Peyer's patch (tissue), 4 donors: ENCODE measurements around the gene BCKDHA. TPM values are rescaled to one million over a fixed set of nuclear protein-coding genes. Genes with fewer than 3 reads are reported as not detected.

ENCODE experiments used
- DNase-seq, 3 donors: peaks; one replicate each; pipeline ENCODE4 v3.0.0-alpha.2; 2017 to 2019
- H3K27ac ChIP-seq, 4 donors: fragments of 200-600 bp; sonication (generic); one replicate each; pipeline ENCODE4 v1.5.1; 2016 to 2019
- H3K27me3 ChIP-seq, 2 donors: fragments of 200-600 bp; sonication (generic); one replicate each; pipeline ENCODE4 v1.5.1; 2019
- H3K36me3 ChIP-seq, 3 donors: fragments of 200-600 bp; sonication (generic); one replicate each; pipeline ENCODE4 v1.5.1; 2016 to 2019
- H3K4me1 ChIP-seq, 4 donors: fragments of 200-600 bp; sonication (generic); one replicate each; pipeline ENCODE4 v1.5.1; 2016 to 2019
- H3K4me3 ChIP-seq, 4 donors: fragments of 200-600 bp; sonication (generic); 1 replicate in 3 of 4; 2 replicates in 1 of 4; pipeline ENCODE4 v1.5.1; 2016 to 2019; ENCODE audit warnings: mild to moderate bottlenecking in 1 of 4
- H3K9me3 ChIP-seq, 4 donors: fragments of 200-600 bp; sonication (generic); one replicate each; pipeline ENCODE4 v1.5.1; 2016 to 2019; ENCODE audit warnings: mild to moderate bottlenecking in 1 of 4
- POLR2A ChIP-seq, 2 donors: fragments of 450-650 bp; IDR thresholded peaks; one replicate each; pipeline ENCODE4 v1.5.1; 2017; ENCODE audit warnings: antibody characterized with exemption in 2 of 2, mild to moderate bottlenecking in 2 of 2, moderate library complexity in 2 of 2
- total RNA-seq, 4 donors: library from RNA; depleted of rRNA; stranded (reverse); fragments of >200 nt; gene quantifications; one replicate each; pipeline ENCODE4 v1.1.0, GENCODE V29; 2016
- TF ChIP-seq, protein P1 (sequence below), 6 experiments: fragments of 450-650 bp in 4 of 6; fragments of 200-600 bp in 2 of 6; sonication (generic) in 1 of 6; IDR thresholded peaks; one replicate each; pipeline ENCODE4 v1.5.1; 2017 to 2019; ENCODE audit warnings: antibody characterized with exemption in 6 of 6, mild to moderate bottlenecking in 3 of 6, moderate library complexity in 1 of 6

Gene BCKDHA
- total RNA-seq, 4 donors from 2014 or later = 23.9 to 41.7 (median 30.7) TPM

DNA sequence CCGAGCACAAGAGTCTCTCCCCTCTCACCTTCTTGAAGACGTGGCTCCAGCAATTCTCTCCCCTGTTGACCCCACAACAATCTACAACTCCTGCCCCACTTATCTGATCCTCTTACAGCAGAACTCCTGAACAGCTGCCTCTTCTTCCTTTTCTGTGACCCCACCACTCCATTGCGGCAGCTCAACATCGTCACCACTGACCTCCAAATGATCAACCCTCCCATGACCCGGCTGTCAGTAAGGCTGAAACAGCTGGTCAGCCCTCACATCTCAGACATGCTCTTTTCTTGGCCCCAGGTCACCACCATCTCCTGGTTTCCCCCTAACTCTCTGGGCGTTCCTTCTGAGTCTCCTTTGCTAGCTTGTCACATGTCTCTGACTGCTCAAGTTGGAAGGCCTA lies 2.3 kb upstream of the BCKDHA start:
- DNase-seq = no peak
- peaks cover 0 to 19% (median 4%) of the 10 kb centered on the region in 4 donors for H3K4me1 ChIP-seq
- H3K27ac ChIP-seq = no peak overlapping the region
- no peak overlapping the region for H3K4me3 ChIP-seq
- peaks cover 0 to 13% (median 0%) of the 10 kb centered on the region in 3 donors for H3K36me3 ChIP-seq
- H3K9me3 ChIP-seq = no peaks in the 10 kb centered on the region
- no peaks in the 10 kb centered on the region for H3K27me3 ChIP-seq
- TF ChIP-seq POLR2A (IDR thresholded peaks at IDR 0.05) = no peak
- TF ChIP-seq, protein P1, sequence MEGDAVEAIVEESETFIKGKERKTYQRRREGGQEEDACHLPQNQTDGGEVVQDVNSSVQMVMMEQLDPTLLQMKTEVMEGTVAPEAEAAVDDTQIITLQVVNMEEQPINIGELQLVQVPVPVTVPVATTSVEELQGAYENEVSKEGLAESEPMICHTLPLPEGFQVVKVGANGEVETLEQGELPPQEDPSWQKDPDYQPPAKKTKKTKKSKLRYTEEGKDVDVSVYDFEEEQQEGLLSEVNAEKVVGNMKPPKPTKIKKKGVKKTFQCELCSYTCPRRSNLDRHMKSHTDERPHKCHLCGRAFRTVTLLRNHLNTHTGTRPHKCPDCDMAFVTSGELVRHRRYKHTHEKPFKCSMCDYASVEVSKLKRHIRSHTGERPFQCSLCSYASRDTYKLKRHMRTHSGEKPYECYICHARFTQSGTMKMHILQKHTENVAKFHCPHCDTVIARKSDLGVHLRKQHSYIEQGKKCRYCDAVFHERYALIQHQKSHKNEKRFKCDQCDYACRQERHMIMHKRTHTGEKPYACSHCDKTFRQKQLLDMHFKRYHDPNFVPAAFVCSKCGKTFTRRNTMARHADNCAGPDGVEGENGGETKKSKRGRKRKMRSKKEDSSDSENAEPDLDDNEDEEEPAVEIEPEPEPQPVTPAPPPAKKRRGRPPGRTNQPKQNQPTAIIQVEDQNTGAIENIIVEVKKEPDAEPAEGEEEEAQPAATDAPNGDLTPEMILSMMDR (IDR thresholded peaks at IDR 0.05) = no peak

DNA sequence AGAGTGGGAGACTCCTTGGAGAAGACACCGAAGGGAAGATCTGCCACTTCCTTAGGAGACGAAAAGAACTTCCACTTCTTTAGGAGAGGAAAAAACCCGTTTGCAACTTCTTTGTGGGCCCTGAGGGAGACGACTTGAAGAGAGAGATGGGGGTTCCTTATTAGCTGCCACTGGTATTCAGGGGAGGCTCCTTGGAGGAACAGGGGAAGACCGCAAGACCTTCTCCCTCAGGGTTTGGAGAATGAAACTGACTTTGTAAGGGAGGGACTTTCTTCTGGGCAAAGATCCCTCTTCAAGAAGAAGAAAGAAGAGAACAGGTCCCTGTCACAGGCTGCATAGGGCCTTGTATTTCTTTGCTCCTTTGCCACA lies 416 bp downstream of the BCKDHA start:
- TF ChIP-seq POLR2A (IDR thresholded peaks at IDR 0.05) = no peak
- TF ChIP-seq, protein P1 (IDR thresholded peaks at IDR 0.05) = no peak
- Histone ChIP-seq H3K27ac (peak overlapping the region; percentile 85 to 97 (median 86)), H3K36me3 (peaks cover 0 to 10% (median 0%) of the 10 kb centered on the region in 3 donors), H3K27me3 (no peaks in the 10 kb centered on the region), H3K9me3 (no peaks in the 10 kb centered on the region), H3K4me1 (peaks cover 0 to 19% (median 4%) of the 10 kb centered on the region in 4 donors), H3K4me3 (peak overlapping the region; percentile 89 to 99 (median 92))
- no peak for DNase-seq

DNA sequence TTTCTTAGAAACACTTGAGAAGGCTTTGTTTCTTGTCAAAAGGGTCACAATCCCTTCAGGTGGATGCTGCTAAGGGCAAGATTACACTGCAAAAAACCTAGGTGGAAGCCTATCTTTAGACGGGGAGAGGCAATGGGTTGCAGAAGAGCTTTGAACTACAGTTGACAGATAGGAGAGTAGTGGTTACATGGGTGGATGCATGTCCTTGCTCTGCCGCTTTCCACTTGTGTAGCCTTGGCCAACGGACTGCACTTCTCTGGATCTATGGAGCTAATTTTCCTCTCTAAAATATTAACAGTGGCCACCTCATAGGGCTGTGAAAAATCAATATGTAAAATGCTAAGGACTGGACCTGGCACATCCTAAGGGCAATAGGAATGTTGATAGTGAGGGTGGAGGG lies 980 bp downstream of the BCKDHA start:
- Histone ChIP-seq H3K4me3 (peak overlapping the region; percentile 89 to 99 (median 92)), H3K4me1 (peaks cover 0 to 19% (median 4%) of the 10 kb centered on the region in 4 donors), H3K36me3 (peaks cover 0 to 10% (median 0%) of the 10 kb centered on the region in 3 donors), H3K27me3 (no peaks in the 10 kb centered on the region), H3K9me3 (no peaks in the 10 kb centered on the region), H3K27ac (peak overlapping the region in 1 of 4 donors; percentile 86)
- TF ChIP-seq POLR2A (IDR thresholded peaks at IDR 0.05) = no peak
- TF ChIP-seq, protein P1 (IDR thresholded peaks at IDR 0.05) = no peak
- DNase-seq = no peak

DNA sequence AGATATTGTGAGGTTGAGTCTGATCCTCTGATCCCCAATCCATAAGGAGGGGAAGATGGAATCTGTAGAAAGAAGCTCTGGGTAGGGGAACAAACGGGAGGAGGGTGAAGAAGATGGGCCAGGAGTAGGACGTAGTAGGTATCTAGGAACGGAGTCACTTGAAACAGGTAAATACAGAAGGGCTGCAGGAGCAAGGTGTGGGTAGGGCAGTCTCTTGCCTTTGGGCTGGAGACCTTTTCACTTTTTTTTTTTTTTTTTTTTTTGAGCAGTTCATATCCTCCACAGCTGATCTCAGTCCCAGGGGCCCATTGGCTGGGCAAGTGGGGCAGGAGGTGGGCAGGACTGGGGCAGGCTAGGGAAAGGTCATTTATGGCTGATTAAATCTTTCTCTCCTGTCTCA lies 1.5 kb downstream of the BCKDHA start:
- no peaks in the 10 kb centered on the region for H3K9me3 ChIP-seq
- no peak overlapping the region for H3K27ac ChIP-seq
- H3K4me3 ChIP-seq = peak overlapping the region in 1 of 4 donors; percentile 99
- no peaks in the 10 kb centered on the region for H3K27me3 ChIP-seq
- peaks cover 0 to 19% (median 4%) of the 10 kb centered on the region in 4 donors for H3K4me1 ChIP-seq
- TF ChIP-seq, protein P1 (IDR thresholded peaks at IDR 0.05) = no peak
- DNase-seq = no peak
- H3K36me3 ChIP-seq = peaks cover 0 to 10% (median 0%) of the 10 kb centered on the region in 3 donors

DNA sequence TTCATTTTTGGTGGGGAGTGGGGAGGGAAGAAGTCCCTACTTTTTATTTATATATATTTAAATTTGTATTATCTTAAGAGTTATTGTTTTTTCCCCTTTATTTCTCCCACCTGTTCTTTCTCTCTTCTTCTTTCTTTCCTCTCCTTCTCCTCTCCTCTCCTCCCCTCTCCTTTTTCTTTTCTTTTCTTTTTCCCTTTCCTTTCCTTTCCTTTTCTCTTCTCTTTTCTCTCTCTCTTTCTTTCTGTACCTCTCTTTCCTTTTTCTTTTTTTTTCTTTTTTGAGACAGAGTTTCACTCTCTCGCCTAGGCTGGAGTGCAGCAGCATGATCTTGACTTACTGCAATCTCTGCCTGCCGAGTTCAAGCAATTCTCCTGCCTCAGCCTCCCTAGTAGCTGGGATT lies 1.9 kb downstream of the BCKDHA start:
- Histone ChIP-seq H3K4me1 (peaks cover 0 to 19% (median 4%) of the 10 kb centered on the region in 4 donors), H3K4me3 (no peak overlapping the region), H3K36me3 (peaks cover 0 to 10% (median 0%) of the 10 kb centered on the region in 3 donors), H3K9me3 (no peaks in the 10 kb centered on the region), H3K27ac (no peak overlapping the region), H3K27me3 (no peaks in the 10 kb centered on the region)
- no peak for DNase-seq
- TF ChIP-seq POLR2A (IDR thresholded peaks at IDR 0.05) = no peak
- TF ChIP-seq, protein P1 (IDR thresholded peaks at IDR 0.05) = no peak

DNA sequence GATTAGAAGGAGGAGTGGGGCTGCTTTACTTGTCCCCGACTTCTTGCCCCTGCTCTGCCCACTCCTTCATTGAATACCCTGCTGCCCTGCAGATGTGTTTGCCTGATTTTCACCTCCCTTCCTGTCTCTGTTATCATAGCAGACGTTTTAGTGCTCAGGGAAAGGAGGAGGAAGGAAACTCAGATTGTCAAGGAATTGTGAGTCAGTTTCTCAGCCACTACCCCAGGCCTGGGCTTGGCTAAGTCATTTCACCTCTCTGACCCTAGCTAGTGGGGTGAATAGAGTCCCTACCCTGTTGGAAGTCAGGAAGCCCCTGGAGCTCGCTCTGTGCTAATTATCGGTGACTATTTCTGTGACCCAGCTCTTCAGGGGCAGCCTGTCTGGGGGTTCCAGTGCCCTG lies 3.9 kb downstream of the BCKDHA start:
- no peak for DNase-seq
- no peak overlapping the region for H3K27ac ChIP-seq
- H3K36me3 ChIP-seq = peaks cover 0 to 10% (median 0%) of the 10 kb centered on the region in 3 donors
- H3K4me1 ChIP-seq = peaks cover 0 to 13% (median 4%) of the 10 kb centered on the region in 4 donors
- no peaks in the 10 kb centered on the region for H3K9me3 ChIP-seq
- TF ChIP-seq, protein P1 (IDR thresholded peaks at IDR 0.05) = no peak
- no peak for TF ChIP-seq POLR2A (IDR thresholded peaks at IDR 0.05)
- H3K27me3 ChIP-seq = no peaks in the 10 kb centered on the region
- no peak overlapping the region for H3K4me3 ChIP-seq
